CD4-positive, alpha-beta T cell treated with Interleukin-2 at 100 ng/mL for 4 hours (primary cell): ENCODE measurements around the gene GPD2.

Experiments
- DNase-seq: peaks from one replicate; pipeline ENCODE4 v3.0.0-alpha.2; 2020; ENCODE audit warnings: low spot score

Gene GPD2

DNA sequence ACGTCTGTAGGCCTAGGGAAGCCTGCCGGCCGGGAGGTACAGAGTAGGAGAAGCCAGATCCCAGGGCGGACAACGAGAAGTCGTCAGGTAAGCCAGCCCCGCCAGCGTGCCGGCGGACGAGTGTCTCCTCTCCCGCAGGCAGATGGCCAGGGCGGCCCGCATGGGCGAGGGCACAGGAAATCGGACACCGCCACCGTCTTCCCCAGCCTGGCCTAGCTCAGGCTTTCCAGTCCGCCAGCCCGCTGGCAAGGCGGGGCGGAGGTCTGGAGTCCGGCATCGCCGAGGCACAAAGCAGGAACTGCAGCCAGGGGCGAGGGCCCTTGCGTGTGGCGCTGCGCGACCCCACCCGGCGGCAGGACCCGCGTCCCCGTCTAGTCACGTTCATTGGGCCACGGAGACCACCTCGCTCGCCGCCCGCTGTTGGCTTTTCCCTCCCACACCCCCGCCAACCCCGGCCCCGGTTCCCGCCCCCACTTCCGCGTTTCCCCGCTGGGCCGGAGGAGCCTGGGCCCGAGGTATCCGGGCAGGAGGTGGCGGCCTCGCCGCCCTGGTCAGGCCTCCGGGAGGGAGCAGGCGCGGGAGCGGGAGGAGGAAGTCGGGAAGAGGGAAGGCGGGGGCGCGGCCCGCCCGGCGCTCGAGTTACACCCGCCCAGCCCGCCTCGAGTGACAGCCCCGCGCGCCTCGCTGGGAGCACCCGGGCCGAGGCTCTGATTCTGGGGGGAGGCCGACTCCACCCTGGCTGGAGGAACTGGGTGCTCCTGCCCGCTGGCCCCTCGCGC, at the start of gene GPD2:
Gene GPD2, plus strand, starts transcription at position 662 of the 779 bp plus-strand sequence. CDS start 39,727 bp downstream, outside the sequence.
- peak; percentile 52 for DNase-seq

GRCh38 chr2:156394033-156394741, 42.0 kb upstream of the GPD2 start:
- no peak for DNase-seq

DNA sequence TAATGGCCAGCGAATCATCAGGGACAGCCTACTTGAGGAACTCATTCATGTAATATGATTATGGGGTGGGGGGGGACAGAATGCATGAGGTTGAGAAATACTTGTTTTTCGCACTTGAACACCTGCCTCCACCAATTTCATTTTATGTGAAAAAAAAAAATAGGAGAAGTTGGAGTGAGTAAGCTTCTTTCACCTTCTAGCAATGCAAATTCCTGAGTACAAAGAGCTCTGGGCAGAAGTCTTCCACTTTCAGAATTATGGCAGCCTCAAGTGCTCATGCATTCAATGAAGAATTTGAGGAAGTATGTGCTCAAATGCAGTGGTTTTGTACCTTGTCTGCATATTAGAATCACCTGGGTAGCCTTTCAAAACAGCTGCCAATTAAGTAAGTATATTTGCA, 40.1 kb upstream of the GPD2 start:
- no peak for DNase-seq

DNA sequence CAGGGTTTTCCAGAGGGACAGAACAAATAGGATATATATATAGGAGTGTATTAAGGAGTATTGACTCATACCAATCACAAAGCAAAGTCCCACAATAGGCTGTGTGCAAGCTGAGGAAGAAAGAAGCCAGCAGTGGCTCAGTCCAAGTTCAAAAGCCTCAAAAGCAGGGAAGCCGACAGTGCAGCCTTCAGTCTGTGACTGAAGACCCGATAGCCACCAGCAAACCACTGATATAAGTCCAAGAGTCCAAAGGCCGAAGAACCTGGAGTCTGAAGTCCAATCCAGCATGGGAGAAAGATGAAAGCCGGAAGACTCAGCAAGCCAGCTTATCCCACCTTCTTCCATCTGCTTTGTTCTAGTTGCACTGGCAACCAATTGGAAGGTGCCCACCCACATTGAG, 39.0 kb upstream of the GPD2 start:
- DNase-seq = no peak

DNA sequence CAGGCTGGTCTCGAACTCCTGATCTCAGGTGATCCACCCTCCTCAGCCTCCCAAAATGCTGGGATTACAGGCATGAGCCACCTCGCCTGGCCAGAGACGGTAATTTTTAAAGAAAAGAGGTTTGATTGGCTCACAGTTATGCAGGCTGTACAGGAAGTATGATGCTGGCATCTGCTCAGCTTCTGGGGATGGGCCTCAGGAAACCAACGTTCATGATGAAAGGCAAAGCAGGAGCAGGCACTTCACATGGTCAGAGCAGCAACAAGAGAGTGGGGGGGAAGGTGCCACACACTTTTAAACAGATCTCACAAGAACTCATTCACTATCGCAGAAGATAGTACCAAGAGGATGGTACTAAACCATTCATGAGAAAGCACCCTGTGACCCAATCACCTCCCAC, 38.0 kb upstream of the GPD2 start:
- DNase-seq = no peak

- no peak for DNase-seq
Measured at GRCh38 chr2:156399224-156399949, 36.8 kb upstream of the GPD2 start.

GRCh38 chr2:156399950-156400705, 36.1 kb upstream of the GPD2 start:
- DNase-seq = peak; percentile 52

GRCh38 chr2:156400706-156401678, 35.2 kb upstream of the GPD2 start:
- peak; percentile 89 for DNase-seq

- DNase-seq = no peak
Measured at GRCh38 chr2:156401861-156402260, 34.3 kb upstream of the GPD2 start.

DNA sequence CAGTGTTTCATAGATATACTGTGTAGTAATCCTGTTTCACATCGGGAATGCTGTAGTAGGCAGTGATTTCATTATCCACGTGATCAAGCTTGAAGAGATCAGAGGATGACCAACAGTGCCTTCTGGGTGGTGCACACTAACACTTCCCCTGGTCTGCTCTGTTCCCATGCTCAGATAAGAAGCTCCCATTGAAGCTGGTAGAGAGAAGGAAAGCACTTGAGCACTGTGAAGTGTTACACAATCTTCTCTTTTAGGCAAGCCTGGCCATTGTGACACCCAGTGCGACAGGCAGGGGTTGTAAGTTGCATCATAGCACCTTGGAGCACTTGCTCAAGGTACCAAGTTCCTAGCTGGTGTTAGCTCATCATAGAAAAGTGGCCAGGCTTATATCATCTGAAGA, 30.6 kb upstream of the GPD2 start:
- DNase-seq = peak; percentile 12

DNA sequence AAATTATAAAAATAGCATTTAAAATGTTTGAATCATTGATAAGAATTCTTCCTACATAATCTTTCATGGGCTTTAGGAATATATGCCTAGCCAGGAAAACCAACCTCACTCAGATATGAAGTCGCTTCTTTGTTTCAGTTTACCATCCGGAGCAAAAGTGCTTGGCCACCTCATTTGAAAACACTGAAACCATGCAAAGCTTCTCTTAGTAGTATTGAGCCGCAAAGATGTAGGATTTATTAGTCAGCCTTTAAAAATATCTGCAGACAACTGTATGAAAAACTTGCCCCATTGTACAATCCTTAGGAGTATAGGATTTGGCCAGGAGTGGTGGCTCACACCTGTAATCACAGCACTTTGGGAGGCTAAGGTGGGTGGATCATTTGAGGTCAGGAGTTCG, 24.3 kb upstream of the GPD2 start:
- no peak for DNase-seq

GRCh38 chr2:156421851-156422250, 14.3 kb upstream of the GPD2 start:
- no peak for DNase-seq

GRCh38 chr2:156423674-156424282, 12.4 kb upstream of the GPD2 start:
- no peak for DNase-seq

GRCh38 chr2:156427074-156427473, 9.1 kb upstream of the GPD2 start:
- DNase-seq = no peak

GRCh38 chr2:156429211-156429610, 7.0 kb upstream of the GPD2 start:
- DNase-seq = no peak

- DNase-seq = no peak
Measured at GRCh38 chr2:156430236-156430979, 5.8 kb upstream of the GPD2 start.

DNA sequence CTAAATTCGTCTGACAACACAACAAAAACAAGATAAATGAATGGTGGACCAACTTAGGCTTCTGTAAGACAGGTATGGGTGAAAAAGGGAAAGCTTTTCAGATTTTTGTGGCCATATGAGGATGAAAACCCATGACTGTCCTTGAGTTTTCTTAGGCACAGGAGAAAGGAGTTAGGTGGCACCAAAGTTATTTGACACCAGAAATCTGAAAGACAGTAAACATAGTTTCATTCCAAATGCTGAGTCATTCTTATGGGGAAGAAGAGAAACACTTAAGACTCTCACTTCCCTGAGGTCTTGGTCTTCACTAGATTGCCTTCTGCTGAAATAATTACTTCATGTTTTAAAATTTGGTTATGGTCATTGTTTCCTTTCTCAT, 5.2 kb upstream of the GPD2 start:
- no peak for DNase-seq

GRCh38 chr2:156434461-156435291, 1.5 kb upstream of the GPD2 start:
- peak; percentile 19 for DNase-seq

DNA sequence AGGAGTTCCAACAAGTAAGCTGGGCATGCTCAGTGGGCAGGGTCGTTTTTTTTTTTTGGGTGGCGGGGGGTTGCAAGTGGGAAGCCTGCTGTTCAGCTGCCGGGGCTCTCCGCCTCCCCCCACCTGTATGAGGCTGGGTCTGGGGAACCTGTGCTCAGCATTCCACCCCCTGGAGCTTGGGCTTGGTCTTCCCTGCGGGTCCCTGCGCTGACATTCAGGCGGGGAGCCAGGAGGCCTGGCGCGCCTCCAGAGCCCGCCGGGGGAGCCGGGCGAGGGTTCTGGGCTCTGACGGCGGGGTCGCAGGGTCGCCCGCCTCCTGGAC, 822 bp upstream of the GPD2 start:
- no peak for DNase-seq
